ENCODE results near the gene MRNIP. TPM values are rescaled to one million over a fixed set of nuclear protein-coding genes. Genes with fewer than 3 reads are reported as not detected.
"Not testable (repeated sequence)": the region's sequence is repeated elsewhere in the genome, so short reads cannot be mapped to it uniquely, and the experiment has no call there.

Gene MRNIP
- total RNA-seq, 1 donor, result 11.0 TPM

DNA sequence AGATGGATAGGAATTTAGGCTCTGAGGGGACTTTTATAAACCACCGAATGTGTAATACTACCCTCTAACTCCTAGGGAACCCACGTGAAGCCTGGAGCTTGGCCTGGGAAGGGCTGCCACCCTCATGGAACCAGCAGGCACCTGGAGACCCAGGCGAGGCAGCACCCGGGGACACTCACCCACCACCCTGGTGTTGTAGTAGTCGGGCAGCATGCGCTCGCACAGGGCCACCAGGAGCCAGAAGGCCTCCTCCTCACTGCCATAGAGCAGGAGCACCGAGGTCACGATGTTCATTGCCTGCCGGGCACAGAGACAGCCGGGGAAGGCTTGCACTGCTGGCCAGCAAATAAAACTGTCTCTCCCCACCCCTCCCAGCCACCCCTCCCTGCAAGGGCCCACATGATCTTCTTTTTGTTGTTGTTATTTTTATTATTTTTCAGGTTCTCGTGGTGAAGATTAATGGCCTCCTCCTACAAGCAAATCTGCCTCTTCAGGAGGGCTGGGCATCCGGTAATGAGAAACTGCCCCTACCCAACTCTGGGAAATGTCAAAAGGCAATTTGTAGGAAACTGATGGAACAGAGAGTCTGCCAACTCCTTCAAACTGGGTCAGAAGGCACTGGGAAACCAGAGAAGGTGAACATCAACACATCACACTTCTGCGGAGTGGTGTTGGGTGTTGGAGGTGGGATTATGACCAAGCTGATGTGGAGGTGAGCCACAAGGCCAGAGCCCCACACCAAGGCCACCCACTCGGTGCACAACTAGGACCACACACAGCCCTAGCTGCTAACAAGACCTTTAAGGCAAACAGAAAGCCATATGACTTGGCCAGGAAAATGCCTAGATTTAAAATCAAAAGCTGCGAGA, 17.4 kb upstream of the MRNIP start:
- no peak overlapping the region for H3K4me3 ChIP-seq (ENCODE audit: low read depth, low read length)
- no peak for DNase-seq (ENCODE audit: low read depth)
- TF ChIP-seq, protein P1, sequence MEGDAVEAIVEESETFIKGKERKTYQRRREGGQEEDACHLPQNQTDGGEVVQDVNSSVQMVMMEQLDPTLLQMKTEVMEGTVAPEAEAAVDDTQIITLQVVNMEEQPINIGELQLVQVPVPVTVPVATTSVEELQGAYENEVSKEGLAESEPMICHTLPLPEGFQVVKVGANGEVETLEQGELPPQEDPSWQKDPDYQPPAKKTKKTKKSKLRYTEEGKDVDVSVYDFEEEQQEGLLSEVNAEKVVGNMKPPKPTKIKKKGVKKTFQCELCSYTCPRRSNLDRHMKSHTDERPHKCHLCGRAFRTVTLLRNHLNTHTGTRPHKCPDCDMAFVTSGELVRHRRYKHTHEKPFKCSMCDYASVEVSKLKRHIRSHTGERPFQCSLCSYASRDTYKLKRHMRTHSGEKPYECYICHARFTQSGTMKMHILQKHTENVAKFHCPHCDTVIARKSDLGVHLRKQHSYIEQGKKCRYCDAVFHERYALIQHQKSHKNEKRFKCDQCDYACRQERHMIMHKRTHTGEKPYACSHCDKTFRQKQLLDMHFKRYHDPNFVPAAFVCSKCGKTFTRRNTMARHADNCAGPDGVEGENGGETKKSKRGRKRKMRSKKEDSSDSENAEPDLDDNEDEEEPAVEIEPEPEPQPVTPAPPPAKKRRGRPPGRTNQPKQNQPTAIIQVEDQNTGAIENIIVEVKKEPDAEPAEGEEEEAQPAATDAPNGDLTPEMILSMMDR (IDR thresholded peaks at IDR 0.05; ENCODE audit: insufficient read depth, low read length), result no peak

DNA sequence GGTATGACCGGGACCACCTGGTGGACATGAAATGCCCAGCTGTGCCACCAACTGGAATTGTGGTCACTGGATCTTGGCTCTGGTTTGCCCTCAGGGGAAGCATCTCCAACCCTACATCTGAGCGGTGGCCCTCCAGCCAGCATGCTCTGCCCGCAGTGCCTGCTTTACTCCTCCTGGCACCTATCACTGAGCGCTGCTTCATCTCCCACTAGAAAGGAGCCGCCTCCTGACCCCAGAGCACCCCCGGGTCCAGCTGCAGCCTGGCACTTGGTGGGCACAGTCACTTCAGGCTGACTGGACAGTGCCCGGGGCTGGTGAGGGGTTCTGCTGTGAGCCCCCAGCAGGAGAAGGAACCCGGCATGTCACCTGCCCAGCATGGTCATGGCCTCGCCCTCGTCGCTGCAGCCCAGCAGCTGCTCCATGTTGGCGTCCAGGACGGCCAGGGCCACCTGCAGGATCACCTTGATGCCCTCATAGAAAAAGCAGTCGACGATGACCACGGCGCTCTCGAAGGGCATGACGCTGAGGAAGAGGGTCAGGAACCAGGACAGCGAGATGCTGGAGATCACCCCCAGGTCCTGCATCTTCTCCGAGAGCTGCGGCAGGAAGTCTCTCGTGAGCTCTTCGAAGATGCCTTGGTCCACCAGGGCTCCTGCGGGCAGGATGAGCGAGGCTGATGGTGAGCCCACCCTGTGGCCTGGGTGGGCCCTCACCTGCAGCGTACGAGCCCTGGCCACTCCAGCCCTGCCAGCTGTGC, 16.1 kb upstream of the MRNIP start:
- TF ChIP-seq, protein P1 (IDR thresholded peaks at IDR 0.05; ENCODE audit: insufficient read depth, low read length), result no peak
- DNase-seq (ENCODE audit: low read depth), result no peak
- no peak overlapping the region for H3K4me3 ChIP-seq (ENCODE audit: low read depth, low read length)

DNA sequence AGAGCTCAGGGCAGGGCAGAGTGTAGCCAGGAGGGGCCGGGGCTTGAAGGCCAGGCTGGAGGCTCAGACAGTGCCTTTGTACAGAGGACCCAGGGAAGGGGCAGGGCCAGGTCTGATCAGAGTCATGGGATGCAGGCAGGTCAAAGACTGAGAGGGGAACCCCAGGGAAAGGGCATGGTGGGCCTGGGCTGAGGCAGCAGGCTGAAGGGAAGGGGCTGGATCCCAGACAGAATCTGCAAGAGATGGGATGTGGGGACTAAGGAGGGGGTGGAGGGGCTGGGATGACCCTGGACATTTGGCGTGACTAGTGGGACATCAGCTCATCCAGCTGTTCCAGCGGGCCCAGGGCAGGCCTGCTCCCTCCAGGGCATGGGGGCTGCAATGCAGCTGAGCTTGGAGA, 15.5 kb upstream of the MRNIP start:
- TF ChIP-seq, protein P1 (IDR thresholded peaks at IDR 0.05; ENCODE audit: insufficient read depth, low read length), result no peak
- no peak for DNase-seq (ENCODE audit: low read depth)
- H3K4me3 ChIP-seq (ENCODE audit: low read depth, low read length), result no peak overlapping the region

- H3K4me3 ChIP-seq (ENCODE audit: low read depth, low read length), result no peak overlapping the region
- no peak for DNase-seq (ENCODE audit: low read depth)
- TF ChIP-seq, protein P1 (IDR thresholded peaks at IDR 0.05; ENCODE audit: insufficient read depth, low read length), result no peak
Observed at GRCh38 chr5:179873588-179874110, 15.0 kb upstream of the MRNIP start.

DNA sequence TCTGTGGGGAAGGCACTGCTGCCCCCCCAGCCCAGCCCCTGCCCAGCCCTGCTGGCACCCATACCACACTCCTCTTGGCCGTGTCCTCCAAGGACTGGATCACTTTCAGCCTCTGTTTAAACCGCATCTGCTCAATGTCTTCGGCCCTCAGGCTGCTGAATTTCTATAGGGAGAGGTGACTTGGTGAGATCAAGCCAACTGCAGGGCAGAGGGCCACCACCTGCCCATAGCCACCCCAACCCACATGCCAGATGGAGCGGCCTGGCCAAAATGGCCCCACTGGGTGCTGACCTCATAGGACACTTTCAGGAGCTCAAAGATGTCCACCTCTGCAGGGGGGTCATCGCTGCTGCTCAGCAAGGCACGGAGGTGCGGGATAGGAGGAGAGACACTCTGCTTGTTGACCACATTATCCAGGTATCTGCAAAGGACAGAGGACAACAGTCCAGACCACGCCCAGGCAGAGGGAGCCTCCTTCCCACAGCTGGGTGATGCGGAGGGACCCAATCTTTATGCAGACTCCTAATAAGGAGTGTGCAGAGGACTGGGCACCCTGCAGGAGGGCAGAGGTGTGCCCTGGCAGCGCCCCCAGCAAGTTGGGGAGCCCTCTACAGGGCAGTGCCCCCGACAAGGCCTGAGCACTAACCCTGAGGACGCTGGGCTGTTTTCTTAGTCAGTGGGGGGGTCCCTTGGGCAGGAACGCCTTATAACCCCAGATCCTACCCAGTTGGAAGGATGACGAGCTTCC, 14.4 kb upstream of the MRNIP start:
- DNase-seq (ENCODE audit: low read depth), result no peak
- TF ChIP-seq, protein P1 (IDR thresholded peaks at IDR 0.05; ENCODE audit: insufficient read depth, low read length), result no peak

GRCh38 chr5:179872055-179872827, 13.6 kb upstream of the MRNIP start:
- no peak for DNase-seq (ENCODE audit: low read depth)
- H3K4me3 ChIP-seq (ENCODE audit: low read depth, low read length), result no peak overlapping the region
- TF ChIP-seq, protein P1 (IDR thresholded peaks at IDR 0.05; ENCODE audit: insufficient read depth, low read length), result no peak

More for the DNA sequence above, 14.4 kb upstream of the MRNIP start:
- no peak overlapping the region for H3K4me3 ChIP-seq (ENCODE audit: low read depth, low read length)

- not testable (repeated sequence) for DNase-seq (ENCODE audit: low read depth); H3K4me3 ChIP-seq (ENCODE audit: low read depth, low read length)
Observed at GRCh38 chr5:179871533-179871932, 12.9 kb upstream of the MRNIP start.
